Effector CD4-positive, alpha-beta T cell (primary cell): Measurements from ENCODE around the gene RUBCNL.
"Not testable (repeated sequence)": the region's sequence is repeated elsewhere in the genome, so short reads cannot be mapped to it uniquely, and the experiment has no call there.

Source experiments
- DNase-seq: peaks from one replicate; pipeline ENCODE4 v3.0.0-alpha.2; 2020

RUBCNL gene

GRCh38 chr13:46373623-46374022, 13.4 kb downstream of the RUBCNL start:
- DNase-seq: no peak

GRCh38 chr13:46372938-46373337, 14.1 kb downstream of the RUBCNL start:
- DNase-seq: not testable (repeated sequence)

- DNase-seq: no peak
These were observed 15.0 kb downstream of the RUBCNL start for GRCh38 chr13:46372071-46372470.

GRCh38 chr13:46369506-46370277, 17.4 kb downstream of the RUBCNL start:
- DNase-seq: no peak

- no peak for DNase-seq
These were observed 19.3 kb downstream of the RUBCNL start for GRCh38 chr13:46367617-46368327.

- DNase-seq: no peak
These were observed 25.6 kb downstream of the RUBCNL start for GRCh38 chr13:46361276-46361934.

GRCh38 chr13:46360604-46361003, 26.4 kb downstream of the RUBCNL start:
- no peak for DNase-seq

- no peak for DNase-seq
These were observed 27.3 kb downstream of the RUBCNL start for GRCh38 chr13:46359714-46360113.

GRCh38 chr13:46355901-46356590, 31.0 kb downstream of the RUBCNL start:
- no peak for DNase-seq

- DNase-seq: no peak
These were observed 32.0 kb downstream of the RUBCNL start for GRCh38 chr13:46355088-46355468.

GRCh38 chr13:46354156-46355087, 32.6 kb downstream of the RUBCNL start:
- DNase-seq: no peak

- DNase-seq: no peak
These were observed 34.2 kb downstream of the RUBCNL start for GRCh38 chr13:46352805-46353204.

GRCh38 chr13:46350003-46350402, 37.0 kb downstream of the RUBCNL start:
- no peak for DNase-seq

- no peak for DNase-seq
These were observed 38.1 kb downstream of the RUBCNL start for GRCh38 chr13:46348961-46349360.

GRCh38 chr13:46347277-46347676, 39.8 kb downstream of the RUBCNL start:
- no peak for DNase-seq

- no peak for DNase-seq
These were observed 41.2 kb downstream of the RUBCNL start for GRCh38 chr13:46345866-46346265.

GRCh38 chr13:46345398-46345797, 41.7 kb downstream of the RUBCNL start:
- DNase-seq: no peak

- no peak for DNase-seq
These were observed 43.6 kb downstream of the RUBCNL start for GRCh38 chr13:46343279-46343994.

- no peak for DNase-seq
These were observed 44.5 kb downstream of the RUBCNL start for GRCh38 chr13:46342538-46342937.

GRCh38 chr13:46341112-46341711, 45.8 kb downstream of the RUBCNL start:
- no peak for DNase-seq

- no peak for DNase-seq
These were observed 46.4 kb downstream of the RUBCNL start for GRCh38 chr13:46340631-46341111.
